HG03460 (cell line): ENCODE results near the gene P3H4.

Experiments
- ATAC-seq: cut with Tn5 transposase; IDR thresholded peaks from one replicate; pipeline ENCODE4 v1.9.1; 2021; ENCODE audit not compliant: unreplicated experiment

P3H4 gene

GRCh38 chr17:41772586-41773189 lies 39.1 kb downstream of the P3H4 start:
- no peak for ATAC-seq

- ATAC-seq: no peak
Observed at GRCh38 chr17:41772218-41772585, 39.5 kb downstream of the P3H4 start.

- no peak for ATAC-seq
Observed at GRCh38 chr17:41771389-41772206, 40.2 kb downstream of the P3H4 start.

GRCh38 chr17:41769985-41770384 lies 41.8 kb downstream of the P3H4 start:
- ATAC-seq: no peak

GRCh38 chr17:41769346-41769862 lies 42.3 kb downstream of the P3H4 start:
- no peak for ATAC-seq

GRCh38 chr17:41768682-41769288 lies 43.0 kb downstream of the P3H4 start:
- no peak for ATAC-seq

- ATAC-seq: no peak
Observed at GRCh38 chr17:41767324-41768042, 44.3 kb downstream of the P3H4 start.

GRCh38 chr17:41766135-41766534 lies 45.6 kb downstream of the P3H4 start:
- no peak for ATAC-seq

- ATAC-seq: no peak
Observed at GRCh38 chr17:41763327-41763726, 48.4 kb downstream of the P3H4 start.

GRCh38 chr17:41762841-41763240 lies 48.9 kb downstream of the P3H4 start:
- no peak for ATAC-seq

GRCh38 chr17:41762391-41762790 lies 49.4 kb downstream of the P3H4 start:
- ATAC-seq: no peak

- ATAC-seq: no peak
Observed at GRCh38 chr17:41760878-41761277, 50.9 kb downstream of the P3H4 start.

- no peak for ATAC-seq
Observed at GRCh38 chr17:41758601-41759000, 53.1 kb downstream of the P3H4 start.

GRCh38 chr17:41754066-41754465 lies 57.7 kb downstream of the P3H4 start:
- ATAC-seq: no peak
